PC-3 (cell line): Measurements from ENCODE around the gene SMPD3.

ENCODE experiments used
- CTCF ChIP-seq: fragments of 300-600 bp; sonication (generic); conservative IDR thresholded peaks from 2 replicates; pipeline ENCODE4 v1.5.1; 2017; ENCODE audit warnings: antibody characterized with exemption, low read depth, mild to moderate bottlenecking, low read length
- EZH2phosphoT487 ChIP-seq: fragments of 300-600 bp; sonication (generic); IDR thresholded peaks from 2 replicates; pipeline ENCODE4 v1.6.1; 2018; ENCODE audit warnings: mild to moderate bottlenecking, antibody characterized with exemption, low read length, borderline replicate concordance

GRCh38 chr16:68369168-68369567 lies 79.1 kb downstream of the SMPD3 start:
- TF ChIP-seq CTCF (no peak), EZH2phosphoT487 (no peak)
